ENCODE results near the gene INPP5J. TPM values are rescaled to one million over a fixed set of nuclear protein-coding genes. Genes with fewer than 3 reads are reported as not detected.
"Not testable (repeated sequence)": the region's sequence is repeated elsewhere in the genome, so short reads cannot be mapped to it uniquely, and the experiment has no call there.

Gene INPP5J
- total RNA-seq, 1 donor from 2014 or later = 13.8 TPM

- no peak for DNase-seq (ENCODE audit: low spot score)
- intact Hi-C loops (cut with DNase I) = no loop called here
These were observed 24.7 kb upstream of the INPP5J start for GRCh38 chr22:31097941-31098631.

- no peak for DNase-seq (ENCODE audit: low spot score)
- intact Hi-C loops (cut with DNase I) = no loop called here
These were observed 24.1 kb upstream of the INPP5J start for GRCh38 chr22:31098632-31099110.

GRCh38 chr22:31099386-31099785 is 23.4 kb upstream of the INPP5J start:
- intact Hi-C loops (cut with DNase I) = no loop called here
- DNase-seq (ENCODE audit: low spot score) = no peak

- intact Hi-C loops (cut with DNase I) = loop anchor here (10.0 kb wide), 1 partner anchor 175 kb away; no protein-coding TSS in a partner anchor
- no peak for DNase-seq (ENCODE audit: low spot score)
These were observed 22.7 kb upstream of the INPP5J start for GRCh38 chr22:31099841-31100761.

- intact Hi-C loops (cut with DNase I) = loop anchor here (10.0 kb wide), 1 partner anchor 174 kb away; no protein-coding TSS in a partner anchor
- DNase-seq (ENCODE audit: low spot score) = no peak
These were observed 21.8 kb upstream of the INPP5J start for GRCh38 chr22:31100762-31101525.

- peak; percentile 74 for DNase-seq (ENCODE audit: low spot score)
- intact Hi-C loops (cut with DNase I) = loop anchor here (10.0 kb wide), 1 partner anchor 172 kb away; no protein-coding TSS in a partner anchor
These were observed 20.2 kb upstream of the INPP5J start for GRCh38 chr22:31102441-31103081.

GRCh38 chr22:31103111-31103510 is 19.7 kb upstream of the INPP5J start:
- no peak for DNase-seq (ENCODE audit: low spot score)
- intact Hi-C loops (cut with DNase I) = loop anchor here (10.0 kb wide), 1 partner anchor 172 kb away; no protein-coding TSS in a partner anchor

- no peak for DNase-seq (ENCODE audit: low spot score)
- intact Hi-C loops (cut with DNase I) = loop anchor here (10.0 kb wide), 1 partner anchor 171 kb away; no protein-coding TSS in a partner anchor
These were observed 18.7 kb upstream of the INPP5J start for GRCh38 chr22:31103899-31104694.

- intact Hi-C loops (cut with DNase I) = loop anchor here (5.0 to 10.0 kb wide), 3 partner anchors 127 to 170 kb away; no protein-coding TSS in a partner anchor
- no peak for DNase-seq (ENCODE audit: low spot score)
These were observed 17.9 kb upstream of the INPP5J start for GRCh38 chr22:31104869-31105268.

GRCh38 chr22:31105282-31105929 is 17.4 kb upstream of the INPP5J start:
- DNase-seq (ENCODE audit: low spot score) = no peak
- intact Hi-C loops (cut with DNase I) = loop anchor here (5.0 to 10.0 kb wide), 3 partner anchors 127 to 169 kb away; no protein-coding TSS in a partner anchor

- intact Hi-C loops (cut with DNase I) = loop anchor here (5.0 to 10.0 kb wide), 3 partner anchors 126 to 169 kb away; no protein-coding TSS in a partner anchor
- DNase-seq (ENCODE audit: low spot score) = no peak
These were observed 16.7 kb upstream of the INPP5J start for GRCh38 chr22:31106001-31106571.

GRCh38 chr22:31106731-31107177 is 16.0 kb upstream of the INPP5J start:
- DNase-seq (ENCODE audit: low spot score) = no peak
- intact Hi-C loops (cut with DNase I) = loop anchor here (5.0 to 10.0 kb wide), 3 partner anchors 126 to 168 kb away; no protein-coding TSS in a partner anchor

GRCh38 chr22:31107178-31107893 is 15.4 kb upstream of the INPP5J start, which contains the start of gene SELENOM:
Gene SELENOM, minus strand, starts transcription at chr22:31107568. Its CDS starts 63 bp downstream, at chr22:31107505.
- intact Hi-C loops (cut with DNase I) = loop anchor here (5.0 to 10.0 kb wide), 3 partner anchors 125 to 167 kb away; no protein-coding TSS in a partner anchor
- DNase-seq (ENCODE audit: low spot score) = peak; percentile 98

GRCh38 chr22:31107894-31108218 is 14.9 kb upstream of the INPP5J start:
- no peak for DNase-seq (ENCODE audit: low spot score)
- intact Hi-C loops (cut with DNase I) = loop anchor here (2.0 to 10.0 kb wide), 4 partner anchors 41 to 167 kb away; no protein-coding TSS in a partner anchor

GRCh38 chr22:31112547-31113091 is 10.1 kb upstream of the INPP5J start:
- intact Hi-C loops (cut with DNase I); DNase-seq (ENCODE audit: low spot score): not testable (repeated sequence)
